Psoas muscle (tissue), 8 donors: ENCODE data around the gene OR2C1. TPM values are rescaled to one million over a fixed set of nuclear protein-coding genes. Genes with fewer than 3 reads are reported as not detected.
A peak's percentile ranks its signal among the peaks of the same experiment; 100 is the strongest.

Experiments used
- ATAC-seq, 4 donors: fragments of 200-7000 bp; cut with Tn5 transposase; one replicate each; pipeline ENCODE4 v1.9.1; 2020; ENCODE audit warnings: moderate library complexity in 3 of 4, mild to moderate bottlenecking in 2 of 4
- DNase-seq, 2 donors: peaks; one replicate each; pipeline ENCODE4 v3.0.0-alpha.2; 2020
- H3K27ac ChIP-seq: fragments of 200-600 bp; one replicate; pipeline ENCODE4 v1.8.0; 2022
- H3K27me3 ChIP-seq, 3 donors: fragments of 200-600 bp in 1 of 3; one replicate each; pipeline versions ENCODE4 v1.6.1 to v1.8.0; 2013 to 2022; ENCODE audit warnings: low read length in 2 of 3, mild to moderate bottlenecking in 2 of 3, moderate library complexity in 1 of 3; ENCODE audit not compliant: insufficient read depth in 3 of 3
- H3K36me3 ChIP-seq, 2 donors: fragments of 200-600 bp in 1 of 2; one replicate each; pipeline versions ENCODE4 v1.6.1 to v1.8.0; 2013 to 2022; ENCODE audit warnings: low read depth in 1 of 2, mild to moderate bottlenecking in 1 of 2, moderate library complexity in 1 of 2; ENCODE audit not compliant: insufficient read depth in 1 of 2
- H3K4me1 ChIP-seq: fragments of 200-600 bp; one replicate; pipeline ENCODE4 v1.8.0; 2022
- H3K4me3 ChIP-seq: fragments of 200-600 bp; one replicate; pipeline ENCODE4 v1.8.0; 2022; ENCODE audit warnings: mild to moderate bottlenecking
- H3K9me3 ChIP-seq: fragments of 200-600 bp; one replicate; pipeline ENCODE4 v1.8.0; 2022
- CTCF ChIP-seq: fragments of 200-600 bp; IDR thresholded peaks from one replicate; pipeline ENCODE4 v1.8.0; 2022; ENCODE audit warnings: antibody characterized with exemption
- WGBS, 3 donors: extraction: QIAGEN DNeasy Blood & Tissue Kit; methylation state at CpG; one replicate each; pipeline versions ENCODE4 v1.1.6 to v1.1.7; 2013; 5-methylcytosine and 5-hydroxymethylcytosine counted together
- intact Hi-C, 2 donors: fragments of 100-400 bp; cut with DNase I; formaldehyde crosslinking; loops; one replicate each; pipeline versions ENCODE4 v1.11.0 to v1.14.2; 2022
- long read RNA-seq, 2 donors: library from polyadenylated mRNA; unstranded; transcript quantifications; one replicate each; pipeline ENCODE4 v2.0.0, GENCODE V29; 2021
- polyA plus RNA-seq, 3 donors: library from polyadenylated mRNA; stranded (reverse); fragments of 200-250 nt; gene quantifications; one replicate each; pipeline ENCODE4 v1.2.3, GENCODE V29; 2013
- total RNA-seq, 4 donors: library from RNA; stranded (reverse); fragmentation: NEBNext Ultra II Directional in 2 of 4; extraction: Animal tissue kit (Norgen Biotek cat#: 25700) in 2 of 4; gene quantifications; one replicate each; pipeline versions ENCODE4 v1.2.1 to v1.2.4, GENCODE V29; 2021 to 2023
- donor health status: healthy with polysubstance abuse.
- donor health status: DM: no; HTN: no; CAD: no; lungs with moderate emphysema.
- donor health status: Bipolar disorder and iron deficiency.
- donor health status: healthy.
- donor health status: DM: yes; HTN: yes; CAD: no.
- donor health status: DM: no; HTN: no; CAD: no.
- donor health status: DM: no; HTN: no; CAD: no.
- donor health status: DM: yes; HTN: yes; CAD: no.

Gene OR2C1
- total RNA-seq (not detected), polyA plus RNA-seq (not detected)
- long read RNA-seq, donor 1 = 0 reads
- long read RNA-seq, donor 2 = 0 reads

DNA sequence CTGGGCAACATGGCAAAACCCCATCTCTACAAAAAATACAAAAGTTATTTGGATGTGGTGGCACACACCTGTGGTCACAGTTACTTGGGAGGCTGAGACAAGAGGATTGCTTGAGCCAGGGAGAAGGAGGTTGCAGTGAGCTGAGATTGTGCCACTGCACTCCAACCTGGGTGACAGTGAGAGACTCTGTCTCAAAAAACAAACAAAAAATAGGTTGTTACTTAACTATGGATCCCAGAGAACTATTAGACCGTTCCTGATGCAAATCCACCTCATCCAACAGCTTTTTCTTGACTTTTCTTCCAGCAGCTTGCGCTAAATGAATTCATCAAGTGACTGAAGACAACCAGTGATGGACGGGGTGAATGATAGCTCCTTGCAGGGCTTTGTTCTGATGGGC, at the start of gene OR2C1:
OR2C1 (plus strand) TSS at position 301 of the 400 bp plus-strand sequence; CDS start at position 353, 52 bp downstream.
- H3K9me3 ChIP-seq = peaks cover 4% of the 10 kb centered on the region
- no peaks in the 10 kb centered on the region for H3K4me1 ChIP-seq
- no peaks in the 10 kb centered on the region for H3K36me3 ChIP-seq
- no peak within 1 kb of the TSS for H3K4me3 ChIP-seq
- no peak for TF ChIP-seq CTCF
- intact Hi-C loops = no loop called here
- no peak for ATAC-seq
- H3K27ac ChIP-seq = no peak within 1 kb of the TSS
- no peaks in the 10 kb centered on the region for H3K27me3 ChIP-seq
- WGBS, 3 donors = 61 to 64% (median 63%) methylated on average over 3 of the region's 3 CpGs
- DNase-seq = no peak

- Histone ChIP-seq H3K4me1 (peaks cover 10% of the 10 kb centered on the region), H3K27ac (peak overlapping the region; percentile 97), H3K36me3 (peaks cover 25 to 36% of the 10 kb centered on the region in 2 donors), H3K4me3 (peak overlapping the region; percentile 97), H3K27me3 (no peaks in the 10 kb centered on the region), H3K9me3 (peaks cover 65% of the 10 kb centered on the region)
- ATAC-seq = no peak
- TF ChIP-seq CTCF = no peak
- DNase-seq = no peak
- WGBS, 3 donors = 54 to 58% (median 57%) methylated on average over 11 of the region's 11 CpGs
- intact Hi-C loops = loop anchor here in 1 of 2 donors (2.0 kb wide), 1 partner anchor 75 kb away; no protein-coding TSS in a partner anchor
Observed at GRCh38 chr16:3306078-3306477, 49.6 kb upstream of the OR2C1 start.

- no peak for ATAC-seq
- DNase-seq = no peak
- H3K4me1 ChIP-seq = peaks cover 5% of the 10 kb centered on the region
- no peak overlapping the region for H3K27ac ChIP-seq
- no peak overlapping the region for H3K4me3 ChIP-seq
- intact Hi-C loops = no loop called here
- peaks cover 85% of the 10 kb centered on the region for H3K9me3 ChIP-seq
- TF ChIP-seq CTCF = no peak
- peaks cover 53 to 61% of the 10 kb centered on the region in 2 donors for H3K36me3 ChIP-seq
- H3K27me3 ChIP-seq = no peaks in the 10 kb centered on the region
- 94 to 99% (median 97%) methylated on average over 4 of the region's 4 CpGs for WGBS, 3 donors
Observed at GRCh38 chr16:3311496-3311895, 44.2 kb upstream of the OR2C1 start.

DNA sequence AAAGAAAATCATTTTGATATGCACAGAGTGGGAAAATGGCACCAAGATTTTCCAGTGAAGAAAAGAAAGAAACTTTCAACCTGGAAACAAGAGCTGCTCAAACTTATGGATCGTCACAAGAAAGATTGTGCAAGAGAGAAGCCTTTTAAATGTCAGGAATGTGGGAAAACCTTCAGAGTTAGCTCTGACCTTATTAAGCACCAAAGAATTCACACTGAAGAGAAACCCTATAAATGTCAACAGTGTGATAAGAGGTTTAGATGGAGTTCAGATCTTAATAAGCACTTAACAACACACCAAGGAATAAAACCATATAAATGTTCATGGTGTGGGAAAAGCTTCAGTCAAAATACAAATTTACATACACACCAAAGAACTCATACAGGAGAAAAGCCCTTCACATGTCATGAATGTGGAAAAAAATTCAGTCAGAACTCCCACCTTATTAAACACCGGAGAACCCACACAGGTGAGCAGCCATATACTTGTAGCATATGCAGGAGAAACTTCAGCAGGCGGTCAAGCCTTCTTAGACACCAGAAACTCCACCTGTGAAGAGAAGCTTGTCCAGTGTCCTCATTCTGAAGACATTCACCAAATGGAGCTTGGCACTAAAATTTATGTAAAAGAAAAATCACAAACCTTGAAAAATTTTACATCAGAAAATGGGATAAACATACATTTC, 38.2 kb upstream of the OR2C1 start:
- Histone ChIP-seq H3K27ac (no peak overlapping the region), H3K27me3 (no peaks in the 10 kb centered on the region), H3K4me3 (no peak overlapping the region), H3K36me3 (peaks cover 52 to 61% of the 10 kb centered on the region in 2 donors), H3K4me1 (no peaks in the 10 kb centered on the region), H3K9me3 (peaks cover 93% of the 10 kb centered on the region)
- 96 to 99% (median 97%) methylated on average over 3 of the region's 3 CpGs for WGBS, 3 donors
- no peak for ATAC-seq
- no peak for TF ChIP-seq CTCF
- intact Hi-C loops = no loop called here
- no peak for DNase-seq
